DND-41 (cell line): Measurements from ENCODE around the gene PCED1B.

Experiments used
- ATAC-seq: fragments of 200-7000 bp; cut with Tn5 transposase; 3 replicates; pipeline ENCODE4 v1.9.1; 2021; ENCODE audit warnings: low read depth; ENCODE audit not compliant: insufficient read depth
- DNase-seq: peaks from one replicate; pipeline ENCODE4 v3.0.0-alpha.2; 2020
- H2AFZ ChIP-seq: 2 replicates; pipeline ENCODE4 v1.6.0; 2012; ENCODE audit warnings: low read depth, low read length
- H3K27ac ChIP-seq: 2 replicates; pipeline ENCODE4 v1.5.1; 2012; ENCODE audit warnings: low read length, inconsistent platforms
- H3K27me3 ChIP-seq: fragments of 200-600 bp; sonication (generic); 2 replicates; pipeline ENCODE4 v1.6.0; 2012; ENCODE audit warnings: low read length, mild to moderate bottlenecking, inconsistent platforms; ENCODE audit not compliant: insufficient read depth, poor library complexity
- H3K36me3 ChIP-seq: 2 replicates; pipeline ENCODE4 v1.5.1; 2012; ENCODE audit warnings: low read length, inconsistent platforms; ENCODE audit not compliant: insufficient read depth
- H3K4me1 ChIP-seq: 2 replicates; pipeline ENCODE4 v1.5.1; 2012; ENCODE audit warnings: mild to moderate bottlenecking, low read length; ENCODE audit not compliant: insufficient read depth
- H3K4me2 ChIP-seq: 2 replicates; pipeline ENCODE4 v1.6.0; 2012; ENCODE audit warnings: mild to moderate bottlenecking, moderate library complexity, low read length, inconsistent platforms; ENCODE audit not compliant: insufficient read depth
- H3K4me3 ChIP-seq, 2 experiments: fragments of 200-600 bp in 1 of 2; shearing (Covaris generic) in 1 of 2; 2 replicates each; pipeline ENCODE4 v1.5.1; 2012 to 2016; ENCODE audit warnings: inconsistent platforms in 2 of 2, low read length in 2 of 2, mild to moderate bottlenecking in 2 of 2, low read depth in 1 of 2, moderate library complexity in 1 of 2
- H3K79me2 ChIP-seq: 2 replicates; pipeline ENCODE4 v1.6.0; 2012; ENCODE audit warnings: low read length, inconsistent platforms; ENCODE audit not compliant: insufficient read depth
- H3K9ac ChIP-seq: 2 replicates; pipeline ENCODE4 v1.6.0; 2012; ENCODE audit warnings: low read depth, mild to moderate bottlenecking, inconsistent platforms, low read length, moderate library complexity
- H3K9me3 ChIP-seq: 2 replicates; pipeline ENCODE4 v1.5.1; 2012; ENCODE audit warnings: low read length, moderate library complexity, mild to moderate bottlenecking, inconsistent platforms; ENCODE audit not compliant: insufficient read depth, severe bottlenecking
- H4K20me1 ChIP-seq: 2 replicates; pipeline ENCODE4 v1.6.0; 2012; ENCODE audit warnings: low read length; ENCODE audit not compliant: insufficient read depth
- EZH2 ChIP-seq: IDR thresholded peaks from 3 replicates; pipeline ENCODE4 v1.6.1; 2012; ENCODE audit warnings: borderline replicate concordance, low read depth, mild to moderate bottlenecking, moderate library complexity, low read length, inconsistent platforms; ENCODE audit not compliant: severe bottlenecking
- TF ChIP-seq, protein P1 (sequence below): IDR thresholded peaks from 2 replicates; pipeline ENCODE4 v1.5.1; 2012; ENCODE audit warnings: borderline replicate concordance, low read length, moderate library complexity, mild to moderate bottlenecking; ENCODE audit not compliant: poor library complexity, severe bottlenecking; ENCODE audit errors: extremely low read depth

PCED1B gene

DNA sequence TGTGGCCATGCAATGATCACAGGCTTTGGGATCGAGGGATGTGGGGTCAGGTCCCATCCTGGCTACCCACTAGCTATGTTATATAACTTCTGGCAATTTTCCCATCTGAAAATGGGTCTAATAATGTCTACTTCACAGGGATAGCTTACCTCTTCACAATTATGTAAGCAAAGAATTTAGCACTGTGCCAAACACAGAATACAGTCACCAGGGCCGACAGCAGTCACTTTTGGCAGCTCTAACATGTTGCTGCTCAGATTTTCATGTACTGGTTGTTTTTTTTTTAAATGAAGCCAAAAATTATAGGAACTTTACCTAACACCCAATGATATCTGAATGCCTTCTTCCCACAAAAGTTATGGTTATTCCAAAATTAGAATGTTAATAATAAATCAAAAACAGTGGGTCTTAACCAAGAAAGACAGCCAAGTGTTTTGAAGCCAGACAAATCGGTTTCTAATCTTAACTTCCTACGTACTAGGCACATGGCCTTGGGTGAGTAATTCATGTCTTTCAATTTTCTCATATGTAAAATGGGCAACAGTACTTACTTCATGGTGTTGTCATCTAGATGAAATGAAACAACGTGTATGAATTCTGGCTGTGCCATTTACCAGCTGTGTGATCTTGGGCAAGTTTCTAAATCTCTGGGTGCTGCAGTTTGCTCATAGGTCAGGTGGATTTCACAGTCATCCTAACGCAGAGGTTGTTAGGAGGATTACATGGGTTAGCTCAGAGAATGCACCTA, 13.0 kb upstream of the PCED1B start:
- no peak overlapping the region for H3K9ac ChIP-seq
- no peak for ATAC-seq
- no peaks in the 10 kb centered on the region for H3K4me1 ChIP-seq
- H3K4me3 ChIP-seq: no peak overlapping the region
- no peak overlapping the region for H3K4me2 ChIP-seq
- H3K9me3 ChIP-seq: no peaks in the 10 kb centered on the region
- DNase-seq: no peak
- no peak overlapping the region for H3K27ac ChIP-seq
- no peak overlapping the region for H2AFZ ChIP-seq
- no peaks in the 10 kb centered on the region for H3K36me3 ChIP-seq
- no peaks in the 10 kb centered on the region for H3K79me2 ChIP-seq
- peaks cover 3% of the 10 kb centered on the region for H3K27me3 ChIP-seq
- TF ChIP-seq, protein P1, sequence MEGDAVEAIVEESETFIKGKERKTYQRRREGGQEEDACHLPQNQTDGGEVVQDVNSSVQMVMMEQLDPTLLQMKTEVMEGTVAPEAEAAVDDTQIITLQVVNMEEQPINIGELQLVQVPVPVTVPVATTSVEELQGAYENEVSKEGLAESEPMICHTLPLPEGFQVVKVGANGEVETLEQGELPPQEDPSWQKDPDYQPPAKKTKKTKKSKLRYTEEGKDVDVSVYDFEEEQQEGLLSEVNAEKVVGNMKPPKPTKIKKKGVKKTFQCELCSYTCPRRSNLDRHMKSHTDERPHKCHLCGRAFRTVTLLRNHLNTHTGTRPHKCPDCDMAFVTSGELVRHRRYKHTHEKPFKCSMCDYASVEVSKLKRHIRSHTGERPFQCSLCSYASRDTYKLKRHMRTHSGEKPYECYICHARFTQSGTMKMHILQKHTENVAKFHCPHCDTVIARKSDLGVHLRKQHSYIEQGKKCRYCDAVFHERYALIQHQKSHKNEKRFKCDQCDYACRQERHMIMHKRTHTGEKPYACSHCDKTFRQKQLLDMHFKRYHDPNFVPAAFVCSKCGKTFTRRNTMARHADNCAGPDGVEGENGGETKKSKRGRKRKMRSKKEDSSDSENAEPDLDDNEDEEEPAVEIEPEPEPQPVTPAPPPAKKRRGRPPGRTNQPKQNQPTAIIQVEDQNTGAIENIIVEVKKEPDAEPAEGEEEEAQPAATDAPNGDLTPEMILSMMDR: no peak
- TF ChIP-seq EZH2: no peak
- H4K20me1 ChIP-seq: no peaks in the 10 kb centered on the region

DNA sequence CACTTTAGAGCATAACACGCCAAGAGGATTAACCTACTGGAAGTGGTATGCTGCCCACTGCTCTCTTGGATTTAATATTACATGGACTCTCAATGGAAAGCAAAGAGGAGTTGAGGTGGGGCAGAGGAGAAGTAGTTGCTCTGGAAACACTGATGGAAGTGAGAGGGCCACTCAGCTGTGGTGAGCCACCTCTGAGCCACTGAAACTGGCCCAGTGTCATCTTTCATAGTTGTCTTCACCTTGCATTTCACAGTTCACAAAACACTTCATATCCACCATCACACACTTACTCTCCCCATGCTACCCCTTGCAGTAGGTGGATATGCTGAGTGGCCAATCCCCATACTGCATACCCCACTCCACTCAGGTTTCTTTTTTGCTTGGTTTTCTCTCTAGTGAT, 12.2 kb upstream of the PCED1B start:
- no peak overlapping the region for H3K4me3 ChIP-seq
- no peak overlapping the region for H3K9ac ChIP-seq
- H3K27me3 ChIP-seq: peaks cover 3% of the 10 kb centered on the region
- H3K79me2 ChIP-seq: no peaks in the 10 kb centered on the region
- H4K20me1 ChIP-seq: no peaks in the 10 kb centered on the region
- H3K36me3 ChIP-seq: no peaks in the 10 kb centered on the region
- H2AFZ ChIP-seq: no peak overlapping the region
- TF ChIP-seq EZH2: no peak
- TF ChIP-seq, protein P1: no peak
- no peaks in the 10 kb centered on the region for H3K4me1 ChIP-seq
- H3K27ac ChIP-seq: no peak overlapping the region
- H3K9me3 ChIP-seq: no peaks in the 10 kb centered on the region
- DNase-seq (no peak), ATAC-seq (no peak)
- no peak overlapping the region for H3K4me2 ChIP-seq

DNA sequence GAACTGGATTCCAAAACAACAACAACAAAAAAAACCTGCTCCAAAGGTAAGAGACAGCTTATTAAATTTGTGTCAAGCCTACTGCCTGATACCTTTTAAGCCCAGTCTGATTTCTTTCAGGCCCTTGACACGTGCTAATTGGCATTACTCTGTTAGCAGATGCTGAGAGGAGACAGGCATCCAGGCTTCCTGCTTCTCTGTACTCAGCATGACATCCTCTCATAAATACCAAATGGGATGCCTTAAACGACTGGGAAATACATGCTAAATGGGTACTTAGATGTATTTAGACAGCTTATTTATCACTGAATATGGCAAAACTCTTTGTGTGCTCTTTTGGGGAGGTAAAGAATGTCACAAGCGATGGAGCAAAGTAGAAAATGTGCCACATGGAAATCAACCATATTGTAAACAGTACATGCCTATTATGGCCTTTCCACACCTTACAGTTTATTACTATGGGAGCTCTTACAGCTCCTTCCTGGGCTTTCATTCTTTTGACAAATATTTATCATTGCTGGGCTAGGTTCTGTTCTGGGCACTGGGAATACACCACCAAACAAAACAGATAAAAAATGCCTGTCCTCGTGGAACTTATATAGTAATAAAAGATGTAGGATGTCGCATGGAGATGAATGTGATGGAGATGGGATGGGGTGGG, 11.5 kb upstream of the PCED1B start:
- H3K4me2 ChIP-seq: no peak overlapping the region
- ATAC-seq (no peak), DNase-seq (no peak)
- no peaks in the 10 kb centered on the region for H3K9me3 ChIP-seq
- H2AFZ ChIP-seq: no peak overlapping the region
- no peaks in the 10 kb centered on the region for H4K20me1 ChIP-seq
- H3K27me3 ChIP-seq: peaks cover 4% of the 10 kb centered on the region
- TF ChIP-seq, protein P1: no peak
- no peak for TF ChIP-seq EZH2
- no peak overlapping the region for H3K27ac ChIP-seq
- H3K4me3 ChIP-seq: no peak overlapping the region
- H3K4me1 ChIP-seq: no peaks in the 10 kb centered on the region
- no peaks in the 10 kb centered on the region for H3K36me3 ChIP-seq
- H3K79me2 ChIP-seq: no peaks in the 10 kb centered on the region
- no peak overlapping the region for H3K9ac ChIP-seq
